HepG2 (cell line): ENCODE data around the gene ARAP1. TPM values are rescaled to one million over a fixed set of nuclear protein-coding genes. Genes with fewer than 3 reads are reported as not detected.

Experiments
- CCAR2 ChIP-seq: fragments of 200-400 bp; formaldehyde crosslinking; optimal IDR thresholded peaks from 2 replicates; pipeline ENCODE3; 2018; ENCODE audit warnings: low read depth, mild to moderate bottlenecking, low read length, moderate library complexity
- CEBPB ChIP-seq: IDR thresholded peaks from 2 replicates; pipeline ENCODE4 v1.6.1; 2011; ENCODE audit warnings: low read depth, low read length, improper control_type of control experiment, borderline replicate concordance
- GATAD1 ChIP-seq: IDR thresholded peaks from 2 replicates; pipeline ENCODE4 v1.6.1; 2016; ENCODE audit warnings: missing genetic modification reagents, missing compliant biosample characterization
- JUNB ChIP-seq: sonication (generic); formaldehyde crosslinking; IDR thresholded peaks from 2 replicates; pipeline ENCODE4 v1.8.0; 2022; ENCODE audit warnings: missing genetic modification reagents, mild to moderate bottlenecking, borderline replicate concordance
- KLF11 ChIP-seq: IDR thresholded peaks from 2 replicates; pipeline ENCODE4 v1.6.1; 2016; ENCODE audit warnings: missing compliant biosample characterization
- ONECUT2 ChIP-seq: sonication (generic); formaldehyde crosslinking; IDR thresholded peaks from 2 replicates; pipeline ENCODE4 v1.4.0; 2020; ENCODE audit warnings: missing genetic modification reagents
- PCBP1 ChIP-seq: fragments of 200-400 bp; formaldehyde crosslinking; IDR thresholded peaks from 2 replicates; pipeline ENCODE4 v1.6.1; 2017; ENCODE audit warnings: mild to moderate bottlenecking, low read depth, low read length, borderline replicate concordance
- PTBP1 ChIP-seq: fragments of 200-400 bp; formaldehyde crosslinking; IDR thresholded peaks from 2 replicates; pipeline ENCODE4 v1.6.1; 2018; ENCODE audit warnings: low read length, low read depth; ENCODE audit not compliant: poor library complexity, severe bottlenecking
- RFXAP ChIP-seq: sonication (generic); formaldehyde crosslinking; IDR thresholded peaks from 2 replicates; pipeline ENCODE4 v1.4.0; 2020; ENCODE audit warnings: missing genetic modification reagents, borderline replicate concordance
- ZNF121 ChIP-seq: sonication (generic); formaldehyde crosslinking; IDR thresholded peaks from 2 replicates; pipeline ENCODE4 v1.5.0; 2020; ENCODE audit warnings: mild to moderate bottlenecking, missing genetic modification reagents
- ZNF124 ChIP-seq: sonication (generic); formaldehyde crosslinking; IDR thresholded peaks from 2 replicates; pipeline ENCODE4 v1.4.0; 2020; ENCODE audit warnings: missing genetic modification reagents
- ZNF205 ChIP-seq: IDR thresholded peaks from 2 replicates; pipeline ENCODE4 v1.6.1; 2018; ENCODE audit warnings: missing biosample characterization, missing genetic modification reagents
- ZNF3 ChIP-seq: IDR thresholded peaks from 2 replicates; pipeline ENCODE4 v1.7.0; 2017; ENCODE audit warnings: inconsistent platforms
- ZNF552 ChIP-seq: sonication (generic); formaldehyde crosslinking; IDR thresholded peaks from 2 replicates; pipeline ENCODE4 v1.9.0; 2022; ENCODE audit warnings: missing genetic modification reagents, mild to moderate bottlenecking, borderline replicate concordance
- ZNF792 ChIP-seq: IDR thresholded peaks from 2 replicates; pipeline ENCODE4 v1.6.1; 2016
- polyA plus RNA-seq, 8 experiments: library from polyadenylated mRNA; depleted of rRNA in 3 of 8; stranded (reverse) in 7 of 8; unstranded in 1 of 8; fragments of >200 nt; fragmentation: Illumina TruSeq in 4 of 8; extraction: Trizol in 4 of 8; gene quantifications; 2 replicates each; pipeline versions ENCODE4 v1.2.1 to v1.2.3, GENCODE V29; 2011 to 2016; ENCODE audit warnings: low read depth in 4 of 8, missing spikeins in 1 of 8, mixed read lengths in 1 of 8; ENCODE audit not compliant: insufficient read depth in 1 of 8
- total RNA-seq, 5 experiments: library from RNA; depleted of rRNA; stranded (reverse); fragments of >200 nt; fragmentation: Illumina TruSeq; extraction: Trizol; gene quantifications; 2 replicates each; pipeline ENCODE4 v1.2.3, GENCODE V29; 2016; ENCODE audit warnings: low read depth in 1 of 5
- TF ChIP-seq, protein P1 (sequence below), 2 experiments: sonication (generic) in 1 of 2; formaldehyde crosslinking in 1 of 2; IDR thresholded peaks; 2 replicates each; pipeline versions ENCODE4 v1.4.0 to v1.6.1; 2016 to 2020; ENCODE audit warnings: borderline replicate concordance in 1 of 2, low read depth in 1 of 2, mild to moderate bottlenecking in 1 of 2, missing genetic modification reagents in 1 of 2
- TF ChIP-seq, protein P2 (sequence below): sonication (generic); formaldehyde crosslinking; IDR thresholded peaks from 2 replicates; pipeline ENCODE4 v1.5.0; 2020; ENCODE audit warnings: mild to moderate bottlenecking, missing genetic modification reagents, moderate library complexity
- TF ChIP-seq, protein P3 (sequence below): sonication (generic); formaldehyde crosslinking; IDR thresholded peaks from 2 replicates; pipeline ENCODE4 v1.5.1; 2020; ENCODE audit warnings: mild to moderate bottlenecking, missing genetic modification reagents, borderline replicate concordance
- TF ChIP-seq, protein P4 (sequence below): IDR thresholded peaks from 2 replicates; pipeline ENCODE4 v1.6.1; 2016; ENCODE audit warnings: missing genetic modification reagents, missing compliant biosample characterization

ARAP1 gene
- total and polyA plus RNA-seq, 2 of the 13 experiments (the other 11 are each of a cell fraction or from before 2014, with no cell fraction given): 43.2 to 55.5 TPM

DNA sequence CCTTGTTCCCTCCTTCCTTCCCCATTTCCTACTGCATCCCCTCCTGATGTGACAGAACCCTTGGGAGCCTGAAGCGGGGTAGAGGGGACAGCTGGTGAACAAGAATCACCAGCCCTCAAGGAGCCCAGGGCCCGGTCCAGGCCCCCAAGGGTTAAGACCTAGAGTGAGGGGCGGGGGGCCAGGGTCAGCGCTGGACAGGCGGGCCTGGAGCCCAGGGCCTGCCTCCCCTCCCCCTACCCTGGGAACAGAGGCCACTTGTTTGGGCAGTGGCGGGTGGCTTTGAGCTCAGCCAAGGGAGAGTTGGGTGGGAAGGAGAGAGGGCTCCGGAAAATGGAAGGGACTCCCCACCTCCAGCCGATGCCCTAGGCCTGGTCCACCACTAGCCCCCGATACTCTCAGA lies 2.1 kb downstream of the ARAP1 start (continued):
- TF ChIP-seq, protein P1, sequence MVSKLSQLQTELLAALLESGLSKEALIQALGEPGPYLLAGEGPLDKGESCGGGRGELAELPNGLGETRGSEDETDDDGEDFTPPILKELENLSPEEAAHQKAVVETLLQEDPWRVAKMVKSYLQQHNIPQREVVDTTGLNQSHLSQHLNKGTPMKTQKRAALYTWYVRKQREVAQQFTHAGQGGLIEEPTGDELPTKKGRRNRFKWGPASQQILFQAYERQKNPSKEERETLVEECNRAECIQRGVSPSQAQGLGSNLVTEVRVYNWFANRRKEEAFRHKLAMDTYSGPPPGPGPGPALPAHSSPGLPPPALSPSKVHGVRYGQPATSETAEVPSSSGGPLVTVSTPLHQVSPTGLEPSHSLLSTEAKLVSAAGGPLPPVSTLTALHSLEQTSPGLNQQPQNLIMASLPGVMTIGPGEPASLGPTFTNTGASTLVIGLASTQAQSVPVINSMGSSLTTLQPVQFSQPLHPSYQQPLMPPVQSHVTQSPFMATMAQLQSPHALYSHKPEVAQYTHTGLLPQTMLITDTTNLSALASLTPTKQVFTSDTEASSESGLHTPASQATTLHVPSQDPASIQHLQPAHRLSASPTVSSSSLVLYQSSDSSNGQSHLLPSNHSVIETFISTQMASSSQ (IDR thresholded peaks at IDR 0.05; ENCODE audit: low read depth): no peak
- TF ChIP-seq, protein P1 (CRISPR knock-in tag; IDR thresholded peaks at IDR 0.05; ENCODE audit: borderline replicate concordance): peak; percentile 42; the same call in 1 of the 2 replicates
- TF ChIP-seq JUNB (CRISPR knock-in tag) (no peak), ZNF552 (CRISPR knock-in tag) (no peak), ZNF121 (CRISPR knock-in tag) (no peak), RFXAP (CRISPR knock-in tag) (no peak), ZNF205 (CRISPR knock-in tag) (0 out of 2 replicates have a peak, but pooled peaks have one; percentile 46), KLF11 (CRISPR knock-in tag) (no peak), PTBP1 (no peak), ZNF124 (CRISPR knock-in tag) (no peak), ZNF3 (CRISPR knock-in tag) (no peak), ZNF792 (CRISPR knock-in tag) (no peak), GATAD1 (CRISPR knock-in tag) (0 out of 2 replicates have a peak, but pooled peaks have one; percentile 26), ONECUT2 (CRISPR knock-in tag) (no peak), PCBP1 (peak; percentile 79; the same call in 1 of the 2 replicates), CEBPB (no peak), CCAR2 (no peak)
- TF ChIP-seq, protein P2, sequence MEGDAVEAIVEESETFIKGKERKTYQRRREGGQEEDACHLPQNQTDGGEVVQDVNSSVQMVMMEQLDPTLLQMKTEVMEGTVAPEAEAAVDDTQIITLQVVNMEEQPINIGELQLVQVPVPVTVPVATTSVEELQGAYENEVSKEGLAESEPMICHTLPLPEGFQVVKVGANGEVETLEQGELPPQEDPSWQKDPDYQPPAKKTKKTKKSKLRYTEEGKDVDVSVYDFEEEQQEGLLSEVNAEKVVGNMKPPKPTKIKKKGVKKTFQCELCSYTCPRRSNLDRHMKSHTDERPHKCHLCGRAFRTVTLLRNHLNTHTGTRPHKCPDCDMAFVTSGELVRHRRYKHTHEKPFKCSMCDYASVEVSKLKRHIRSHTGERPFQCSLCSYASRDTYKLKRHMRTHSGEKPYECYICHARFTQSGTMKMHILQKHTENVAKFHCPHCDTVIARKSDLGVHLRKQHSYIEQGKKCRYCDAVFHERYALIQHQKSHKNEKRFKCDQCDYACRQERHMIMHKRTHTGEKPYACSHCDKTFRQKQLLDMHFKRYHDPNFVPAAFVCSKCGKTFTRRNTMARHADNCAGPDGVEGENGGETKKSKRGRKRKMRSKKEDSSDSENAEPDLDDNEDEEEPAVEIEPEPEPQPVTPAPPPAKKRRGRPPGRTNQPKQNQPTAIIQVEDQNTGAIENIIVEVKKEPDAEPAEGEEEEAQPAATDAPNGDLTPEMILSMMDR (CRISPR knock-in tag): no peak; the same call in 1 of the 2 replicates
- TF ChIP-seq, protein P3, sequence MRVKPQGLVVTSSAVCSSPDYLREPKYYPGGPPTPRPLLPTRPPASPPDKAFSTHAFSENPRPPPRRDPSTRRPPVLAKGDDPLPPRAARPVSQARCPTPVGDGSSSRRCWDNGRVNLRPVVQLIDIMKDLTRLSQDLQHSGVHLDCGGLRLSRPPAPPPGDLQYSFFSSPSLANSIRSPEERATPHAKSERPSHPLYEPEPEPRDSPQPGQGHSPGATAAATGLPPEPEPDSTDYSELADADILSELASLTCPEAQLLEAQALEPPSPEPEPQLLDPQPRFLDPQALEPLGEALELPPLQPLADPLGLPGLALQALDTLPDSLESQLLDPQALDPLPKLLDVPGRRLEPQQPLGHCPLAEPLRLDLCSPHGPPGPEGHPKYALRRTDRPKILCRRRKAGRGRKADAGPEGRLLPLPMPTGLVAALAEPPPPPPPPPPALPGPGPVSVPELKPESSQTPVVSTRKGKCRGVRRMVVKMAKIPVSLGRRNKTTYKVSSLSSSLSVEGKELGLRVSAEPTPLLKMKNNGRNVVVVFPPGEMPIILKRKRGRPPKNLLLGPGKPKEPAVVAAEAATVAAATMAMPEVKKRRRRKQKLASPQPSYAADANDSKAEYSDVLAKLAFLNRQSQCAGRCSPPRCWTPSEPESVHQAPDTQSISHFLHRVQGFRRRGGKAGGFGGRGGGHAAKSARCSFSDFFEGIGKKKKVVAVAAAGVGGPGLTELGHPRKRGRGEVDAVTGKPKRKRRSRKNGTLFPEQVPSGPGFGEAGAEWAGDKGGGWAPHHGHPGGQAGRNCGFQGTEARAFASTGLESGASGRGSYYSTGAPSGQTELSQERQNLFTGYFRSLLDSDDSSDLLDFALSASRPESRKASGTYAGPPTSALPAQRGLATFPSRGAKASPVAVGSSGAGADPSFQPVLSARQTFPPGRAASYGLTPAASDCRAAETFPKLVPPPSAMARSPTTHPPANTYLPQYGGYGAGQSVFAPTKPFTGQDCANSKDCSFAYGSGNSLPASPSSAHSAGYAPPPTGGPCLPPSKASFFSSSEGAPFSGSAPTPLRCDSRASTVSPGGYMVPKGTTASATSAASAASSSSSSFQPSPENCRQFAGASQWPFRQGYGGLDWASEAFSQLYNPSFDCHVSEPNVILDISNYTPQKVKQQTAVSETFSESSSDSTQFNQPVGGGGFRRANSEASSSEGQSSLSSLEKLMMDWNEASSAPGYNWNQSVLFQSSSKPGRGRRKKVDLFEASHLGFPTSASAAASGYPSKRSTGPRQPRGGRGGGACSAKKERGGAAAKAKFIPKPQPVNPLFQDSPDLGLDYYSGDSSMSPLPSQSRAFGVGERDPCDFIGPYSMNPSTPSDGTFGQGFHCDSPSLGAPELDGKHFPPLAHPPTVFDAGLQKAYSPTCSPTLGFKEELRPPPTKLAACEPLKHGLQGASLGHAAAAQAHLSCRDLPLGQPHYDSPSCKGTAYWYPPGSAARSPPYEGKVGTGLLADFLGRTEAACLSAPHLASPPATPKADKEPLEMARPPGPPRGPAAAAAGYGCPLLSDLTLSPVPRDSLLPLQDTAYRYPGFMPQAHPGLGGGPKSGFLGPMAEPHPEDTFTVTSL (CRISPR knock-in tag): no peak
- TF ChIP-seq, protein P4, sequence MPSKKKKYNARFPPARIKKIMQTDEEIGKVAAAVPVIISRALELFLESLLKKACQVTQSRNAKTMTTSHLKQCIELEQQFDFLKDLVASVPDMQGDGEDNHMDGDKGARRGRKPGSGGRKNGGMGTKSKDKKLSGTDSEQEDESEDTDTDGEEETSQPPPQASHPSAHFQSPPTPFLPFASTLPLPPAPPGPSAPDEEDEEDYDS (CRISPR knock-in tag): no peak
